ENCODE data around the gene NEK8. TPM values are rescaled to one million over a fixed set of nuclear protein-coding genes. Genes with fewer than 3 reads are reported as not detected.

The NEK8 gene
- total and polyA plus RNA-seq, 7 donors, result 0.21 to 1.5 (median 0.80) TPM

DNA sequence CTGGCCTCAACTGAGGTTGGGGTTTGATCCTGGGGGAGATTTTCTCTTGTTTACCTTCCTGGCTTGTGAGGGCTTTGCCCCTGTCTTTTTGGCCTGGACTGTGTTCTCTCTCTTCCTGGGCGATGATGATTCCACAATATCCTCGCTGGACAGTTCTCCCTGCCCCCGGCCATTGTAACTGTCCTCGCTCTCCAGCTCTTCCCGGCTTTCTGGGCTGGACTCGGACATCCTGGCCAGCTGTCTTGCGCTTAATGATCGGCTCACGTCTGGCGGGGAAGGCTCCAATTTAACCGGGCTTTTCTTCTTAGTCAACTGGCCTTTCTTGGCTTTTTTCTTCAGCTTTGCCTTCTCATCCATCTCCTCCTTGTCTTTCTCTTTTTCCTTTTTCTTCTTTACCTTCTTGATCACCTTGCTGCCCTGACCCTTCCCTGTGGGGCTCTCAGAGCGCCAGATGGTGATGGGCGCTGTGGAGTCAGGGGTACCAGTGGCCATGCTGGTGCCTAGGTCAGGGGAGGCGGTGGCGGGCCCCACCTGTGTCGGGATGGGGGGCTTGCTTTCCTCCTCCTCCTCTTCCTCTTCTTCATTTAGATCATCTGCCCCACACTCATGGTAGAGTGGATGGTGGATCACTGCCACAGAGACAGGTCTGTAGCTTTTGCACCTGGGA is 24.9 kb upstream of the NEK8 start:
- Histone ChIP-seq H3K4me3 (no peak overlapping the region), H3K36me3 (ENCODE audit: insufficient read depth in 1 of 2, low read depth in 1 of 2) (peaks cover 5 to 65% of the 10 kb centered on the region in 2 donors), H3K27ac (no peak overlapping the region), H3K27me3 (ENCODE audit: insufficient read depth in 3 of 3, low read length in 2 of 3) (no peaks in the 10 kb centered on the region), H3K4me1 (no peaks in the 10 kb centered on the region), H3K9me3 (no peaks in the 10 kb centered on the region)
- intact Hi-C loops (cut with DNase I), result no loop called here
- TF ChIP-seq, protein P1, sequence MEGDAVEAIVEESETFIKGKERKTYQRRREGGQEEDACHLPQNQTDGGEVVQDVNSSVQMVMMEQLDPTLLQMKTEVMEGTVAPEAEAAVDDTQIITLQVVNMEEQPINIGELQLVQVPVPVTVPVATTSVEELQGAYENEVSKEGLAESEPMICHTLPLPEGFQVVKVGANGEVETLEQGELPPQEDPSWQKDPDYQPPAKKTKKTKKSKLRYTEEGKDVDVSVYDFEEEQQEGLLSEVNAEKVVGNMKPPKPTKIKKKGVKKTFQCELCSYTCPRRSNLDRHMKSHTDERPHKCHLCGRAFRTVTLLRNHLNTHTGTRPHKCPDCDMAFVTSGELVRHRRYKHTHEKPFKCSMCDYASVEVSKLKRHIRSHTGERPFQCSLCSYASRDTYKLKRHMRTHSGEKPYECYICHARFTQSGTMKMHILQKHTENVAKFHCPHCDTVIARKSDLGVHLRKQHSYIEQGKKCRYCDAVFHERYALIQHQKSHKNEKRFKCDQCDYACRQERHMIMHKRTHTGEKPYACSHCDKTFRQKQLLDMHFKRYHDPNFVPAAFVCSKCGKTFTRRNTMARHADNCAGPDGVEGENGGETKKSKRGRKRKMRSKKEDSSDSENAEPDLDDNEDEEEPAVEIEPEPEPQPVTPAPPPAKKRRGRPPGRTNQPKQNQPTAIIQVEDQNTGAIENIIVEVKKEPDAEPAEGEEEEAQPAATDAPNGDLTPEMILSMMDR (IDR thresholded peaks at IDR 0.05), result no peak
- DNase-seq (no peak), ATAC-seq (no peak)
- whole genome bisulfite sequencing, 3 donors, result 68 to 74% (median 71%) methylated on average over 16 of the region's 16 CpGs

DNA sequence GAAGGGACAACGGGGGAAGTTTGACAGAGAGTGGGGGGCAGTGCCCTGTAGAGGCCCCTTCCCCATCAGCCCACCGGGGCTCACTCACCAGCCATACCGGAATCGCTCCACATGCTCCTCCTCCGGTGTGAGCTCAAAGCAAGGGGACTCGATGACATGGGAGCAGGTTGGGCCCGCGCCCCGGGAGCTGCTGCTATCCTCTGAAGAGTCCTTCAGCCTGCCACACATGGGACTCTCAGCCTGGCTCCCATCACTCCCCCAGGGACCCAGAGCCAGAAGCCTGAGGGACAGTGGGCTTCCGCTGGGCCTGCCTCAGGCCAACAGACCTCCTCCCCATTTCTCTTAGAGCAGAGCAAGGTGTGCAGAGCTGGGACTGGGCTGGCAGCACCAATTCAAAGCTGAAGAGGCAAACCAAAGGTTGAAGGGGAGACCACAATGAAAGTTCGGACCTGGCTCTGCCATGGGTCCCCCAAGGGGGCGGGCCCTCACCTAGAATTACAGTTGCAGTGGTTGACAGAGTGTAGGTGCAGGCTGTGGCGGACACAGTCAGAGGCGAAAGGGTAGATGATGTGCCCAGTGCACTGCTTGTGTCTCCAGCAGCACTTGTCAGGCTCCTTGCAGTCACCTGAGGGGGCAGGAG is 24.2 kb upstream of the NEK8 start:
- Histone ChIP-seq H3K27ac (no peak overlapping the region), H3K4me3 (no peak overlapping the region), H3K36me3 (ENCODE audit: insufficient read depth in 1 of 2, low read depth in 1 of 2) (peaks cover 5 to 58% of the 10 kb centered on the region in 2 donors), H3K27me3 (ENCODE audit: insufficient read depth in 3 of 3, low read length in 2 of 3) (no peaks in the 10 kb centered on the region), H3K4me1 (no peaks in the 10 kb centered on the region), H3K9me3 (no peaks in the 10 kb centered on the region)
- WGBS, 3 donors, result 85 to 92% (median 87%) methylated on average over 14 of the region's 14 CpGs
- TF ChIP-seq, protein P1 (IDR thresholded peaks at IDR 0.05), result no peak
- no peak for ATAC-seq
- intact Hi-C loops (cut with DNase I), result no loop called here
- no peak for DNase-seq

DNA sequence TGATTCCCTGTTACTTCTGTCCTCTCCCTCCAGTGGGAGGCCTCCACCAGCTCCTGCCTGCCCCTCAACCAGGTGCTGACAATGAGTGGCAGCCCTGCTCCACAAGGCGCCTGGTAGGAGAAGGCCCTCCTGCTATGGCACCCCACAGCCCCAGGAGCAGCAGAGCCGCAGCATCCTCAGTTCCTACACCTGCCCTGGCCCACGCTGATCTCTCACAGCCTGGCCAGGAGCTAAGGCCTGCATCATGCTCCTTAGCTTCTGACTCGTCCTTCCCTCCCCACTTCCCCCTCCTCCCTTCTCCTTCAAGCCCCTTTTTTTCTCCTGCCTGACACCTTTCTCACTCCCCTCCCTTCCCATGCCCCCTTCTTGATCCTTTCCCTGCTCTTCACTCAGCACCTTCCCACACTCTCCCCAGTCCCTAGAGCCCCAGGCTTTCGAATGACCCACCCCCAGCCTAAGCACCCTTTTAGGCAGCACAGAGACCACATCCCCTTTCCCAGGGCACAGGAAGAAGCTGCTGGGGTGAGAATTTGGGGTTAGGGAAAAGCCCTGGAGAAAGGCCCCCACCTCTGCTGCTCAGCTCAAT is 23.4 kb upstream of the NEK8 start:
- Histone ChIP-seq H3K9me3 (no peaks in the 10 kb centered on the region), H3K4me1 (no peaks in the 10 kb centered on the region), H3K27me3 (ENCODE audit: insufficient read depth in 3 of 3, low read length in 2 of 3) (no peaks in the 10 kb centered on the region), H3K4me3 (no peak overlapping the region), H3K36me3 (ENCODE audit: insufficient read depth in 1 of 2, low read depth in 1 of 2) (peaks cover 5 to 50% of the 10 kb centered on the region in 2 donors), H3K27ac (no peak overlapping the region)
- 78 to 80% (median 79%) methylated on average over 5 of the region's 5 CpGs for WGBS, 3 donors
- TF ChIP-seq, protein P1 (IDR thresholded peaks at IDR 0.05), result no peak
- no peak for DNase-seq
- ATAC-seq, result no peak
- intact Hi-C loops (cut with DNase I), result no loop called here

DNA sequence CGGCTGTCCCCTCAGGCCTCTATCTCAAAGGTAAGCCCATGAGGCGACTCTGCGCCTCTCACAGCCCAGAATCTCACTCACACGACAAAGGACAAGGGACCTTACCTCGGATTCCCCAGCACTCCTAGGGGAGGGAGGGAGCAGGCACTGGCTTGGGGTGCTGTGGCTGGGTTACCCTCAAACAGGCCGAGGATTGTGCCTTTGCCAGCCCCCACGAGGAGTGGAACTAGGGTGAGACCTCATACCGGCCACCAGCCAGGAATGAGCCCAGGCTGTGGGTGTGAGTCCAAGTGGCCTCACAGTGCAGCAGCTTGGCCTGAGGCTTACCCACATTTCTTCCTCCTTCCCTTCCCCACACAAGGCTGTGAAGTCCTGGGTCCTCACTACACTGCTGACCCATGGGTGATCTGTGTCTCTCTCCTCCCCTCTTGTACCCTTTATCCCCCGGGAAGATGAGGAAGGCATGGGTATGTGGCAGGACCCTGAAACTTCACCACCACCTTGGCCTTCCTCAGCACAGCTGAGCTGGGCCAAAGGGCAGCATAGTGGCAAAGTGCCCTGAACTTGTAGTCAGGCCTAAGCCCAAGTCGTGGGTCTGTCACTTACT is 22.8 kb upstream of the NEK8 start:
- TF ChIP-seq, protein P1 (IDR thresholded peaks at IDR 0.05), result no peak
- H3K27ac ChIP-seq, result no peak overlapping the region
- H3K4me3 ChIP-seq, result no peak overlapping the region
- no peak for DNase-seq
- ATAC-seq, result peak in 1 of 4 donors; percentile 2
- H3K36me3 ChIP-seq (ENCODE audit: insufficient read depth in 1 of 2, low read depth in 1 of 2), result peaks cover 4 to 43% of the 10 kb centered on the region in 2 donors
- no peaks in the 10 kb centered on the region for H3K27me3 ChIP-seq (ENCODE audit: insufficient read depth in 3 of 3, low read length in 2 of 3)
- 56 to 72% (median 61%) methylated on average over 10 of the region's 10 CpGs for WGBS, 3 donors
- no peaks in the 10 kb centered on the region for H3K9me3 ChIP-seq
- intact Hi-C loops (cut with DNase I), result no loop called here
- no peaks in the 10 kb centered on the region for H3K4me1 ChIP-seq

Data from psoas muscle (tissue), 8 donors.